HG03469 (cell line): ENCODE data around the gene PRTFDC1.
A peak's percentile ranks its signal among the peaks of the same experiment; 100 is the strongest.
"Not testable (repeated sequence)": the region's sequence is repeated elsewhere in the genome, so short reads cannot be mapped to it uniquely, and the experiment has no call there.

Experiments used
- ATAC-seq: cut with Tn5 transposase; IDR thresholded peaks from one replicate; pipeline ENCODE4 v1.9.1; 2021; ENCODE audit warnings: mild to moderate bottlenecking, moderate library complexity, moderate number of reproducible peaks; ENCODE audit not compliant: unreplicated experiment

PRTFDC1 gene

DNA sequence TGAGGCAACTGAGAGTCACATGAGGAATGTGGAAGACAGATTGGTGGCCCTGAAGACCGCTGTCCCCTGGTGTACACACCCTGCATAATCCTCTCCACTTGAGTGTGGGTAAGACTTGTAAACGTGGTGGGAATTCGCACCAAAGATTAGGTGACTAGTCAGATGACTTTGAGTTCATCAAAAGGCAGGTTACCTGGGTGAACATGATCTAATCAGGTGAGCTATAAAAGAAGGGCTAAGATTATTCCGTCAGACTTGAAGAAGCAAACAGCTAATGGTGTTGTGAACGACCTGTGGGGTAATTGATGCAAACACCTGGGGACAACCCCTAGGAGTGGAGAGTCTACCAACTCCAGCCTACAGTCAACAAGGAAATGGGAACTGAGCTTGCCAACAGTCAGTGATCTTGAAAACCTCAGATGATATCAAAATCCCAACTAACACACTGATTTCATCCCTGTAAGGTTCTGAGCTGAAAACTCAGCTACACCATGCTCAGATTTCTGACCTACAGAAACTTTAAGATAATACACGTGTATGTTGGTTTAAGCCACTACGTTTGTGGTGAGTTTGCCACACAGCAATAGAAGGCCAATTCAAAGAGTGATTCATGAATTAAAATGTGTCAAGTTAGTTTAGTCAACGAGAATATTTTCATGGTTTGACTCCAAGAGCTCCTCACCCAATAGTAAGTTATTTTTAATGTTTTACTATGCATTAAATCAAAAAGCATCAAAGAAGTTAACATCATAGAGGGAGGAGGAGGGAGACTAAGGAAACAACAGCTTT is 16.7 kb downstream of the PRTFDC1 start:
- ATAC-seq: no peak

GRCh38 chr10:24931236-24931635 is 21.2 kb downstream of the PRTFDC1 start:
- ATAC-seq: no peak

DNA sequence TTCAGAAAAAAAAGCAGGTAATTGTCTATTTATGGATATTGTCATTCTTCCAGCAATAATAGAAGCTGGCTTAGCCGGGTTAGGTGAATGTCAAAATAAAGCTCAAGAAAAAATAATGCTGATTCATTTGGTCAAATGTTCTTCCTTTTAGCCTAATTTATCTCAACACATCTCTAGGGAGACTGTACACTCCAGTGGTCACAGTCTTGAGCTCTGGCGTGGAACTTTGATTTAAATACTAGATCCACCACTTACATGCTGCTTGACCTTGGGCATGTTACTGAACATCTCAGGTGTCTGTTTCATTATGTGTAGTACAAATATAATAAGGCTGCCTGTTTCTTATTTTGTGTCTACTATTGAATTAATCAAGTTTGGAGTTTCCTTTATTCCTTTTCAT is 22.0 kb downstream of the PRTFDC1 start:
- ATAC-seq: peak; percentile 88

DNA sequence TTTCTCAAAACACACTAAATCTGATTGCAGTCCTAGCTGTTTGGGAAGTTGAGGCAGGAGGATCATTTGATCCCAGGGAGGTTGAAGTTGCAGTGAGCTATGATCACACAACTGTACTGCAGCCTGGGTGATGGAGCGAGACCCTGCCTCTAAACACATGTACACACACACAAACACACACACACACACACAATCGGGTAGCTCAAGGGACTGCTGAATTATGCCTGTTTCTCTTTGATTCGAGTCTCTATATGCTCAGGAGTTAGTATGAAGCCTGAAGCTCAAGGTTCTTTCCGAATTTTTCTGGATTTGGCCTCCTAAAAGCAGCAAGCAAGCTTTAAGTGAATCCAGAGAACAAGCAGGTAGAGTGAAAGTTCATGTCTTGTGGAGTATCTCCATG is 22.5 kb downstream of the PRTFDC1 start:
- no peak for ATAC-seq

- peak; percentile 49 for ATAC-seq
These were observed 23.3 kb downstream of the PRTFDC1 start for GRCh38 chr10:24929056-24929544.

DNA sequence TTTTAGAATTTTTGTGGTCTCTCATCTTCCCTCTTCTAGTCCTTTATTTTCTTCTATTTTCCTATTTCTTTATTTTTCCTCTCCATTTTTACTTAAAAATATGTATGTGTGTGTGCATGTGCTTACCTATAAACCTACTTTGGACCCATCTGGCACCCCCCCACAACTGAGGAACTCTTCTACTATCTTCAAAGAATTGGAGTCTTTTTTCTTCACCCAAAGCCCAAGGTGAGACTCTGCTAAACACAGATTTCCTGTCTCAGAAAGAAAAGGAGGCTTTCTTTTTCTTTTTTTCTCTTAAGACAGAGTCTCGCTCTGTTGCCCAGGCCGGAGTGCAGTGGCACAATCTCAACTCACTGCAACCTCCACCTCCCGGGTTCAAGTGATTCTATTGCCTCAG is 24.2 kb downstream of the PRTFDC1 start:
- ATAC-seq: no peak

DNA sequence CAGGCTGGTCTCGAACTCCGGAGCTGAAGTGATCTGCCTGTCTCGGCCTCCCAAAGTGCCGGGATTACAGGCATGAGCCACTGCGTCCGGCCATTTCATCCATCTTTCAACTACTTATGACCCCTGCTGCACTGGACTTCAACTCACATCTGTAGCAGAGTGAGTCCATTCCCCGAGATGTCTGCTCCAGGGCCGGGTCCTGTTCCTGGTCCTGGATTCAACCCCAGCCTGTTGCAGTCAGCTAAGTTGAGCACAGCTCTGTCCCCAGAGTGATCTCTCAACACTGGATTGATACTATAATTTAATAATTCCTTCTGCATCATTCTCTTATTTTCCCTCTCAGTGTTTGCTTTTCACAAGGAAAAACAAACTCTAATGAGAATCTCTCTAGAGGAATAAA is 25.8 kb downstream of the PRTFDC1 start:
- no peak for ATAC-seq

DNA sequence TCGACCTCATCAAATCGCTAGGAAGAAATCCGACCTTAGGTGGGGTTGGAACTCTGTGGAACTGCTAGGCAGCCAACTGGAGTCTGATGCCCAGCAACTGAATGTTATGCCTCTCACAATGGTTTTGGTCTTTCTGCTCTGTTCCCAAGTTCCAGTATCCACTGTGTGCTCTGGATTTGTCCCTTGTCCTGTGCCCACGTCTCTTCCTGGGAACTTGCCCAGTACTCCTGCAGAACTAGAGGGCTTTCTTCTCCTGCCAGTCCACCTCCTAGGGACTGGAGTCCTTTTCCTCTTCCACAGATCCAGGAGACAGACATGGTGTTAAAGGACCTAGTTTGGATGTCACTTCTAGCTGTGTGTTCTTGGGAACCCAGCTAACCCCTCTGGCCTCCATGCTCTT is 26.6 kb downstream of the PRTFDC1 start:
- no peak for ATAC-seq

DNA sequence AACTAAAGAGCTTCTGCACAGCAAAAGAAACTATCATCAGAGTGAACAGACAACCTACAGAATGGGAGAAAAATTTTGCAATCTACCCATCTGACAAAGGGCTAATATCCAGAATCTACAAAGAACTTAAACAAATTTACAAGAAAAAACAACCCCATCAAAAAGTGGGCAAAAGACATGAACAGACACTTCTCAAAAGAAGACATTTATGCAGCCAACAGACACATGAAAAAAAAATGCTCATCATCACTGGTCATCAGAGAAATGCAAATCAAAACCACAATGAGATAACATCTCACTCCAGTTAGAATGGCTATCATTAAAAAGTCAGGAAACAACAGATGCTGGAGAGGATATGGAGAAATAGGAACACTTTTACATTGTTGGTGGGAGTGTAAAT is 27.9 kb downstream of the PRTFDC1 start:
- ATAC-seq: not testable (repeated sequence)

GRCh38 chr10:24922222-24922868 is 30.1 kb downstream of the PRTFDC1 start:
- not testable (repeated sequence) for ATAC-seq

GRCh38 chr10:24920907-24921881 is 31.2 kb downstream of the PRTFDC1 start:
- ATAC-seq: peak; percentile 88

- not testable (repeated sequence) for ATAC-seq
These were observed 32.2 kb downstream of the PRTFDC1 start for GRCh38 chr10:24920192-24920591.

- ATAC-seq: not testable (repeated sequence)
These were observed 32.8 kb downstream of the PRTFDC1 start for GRCh38 chr10:24919629-24920028.

DNA sequence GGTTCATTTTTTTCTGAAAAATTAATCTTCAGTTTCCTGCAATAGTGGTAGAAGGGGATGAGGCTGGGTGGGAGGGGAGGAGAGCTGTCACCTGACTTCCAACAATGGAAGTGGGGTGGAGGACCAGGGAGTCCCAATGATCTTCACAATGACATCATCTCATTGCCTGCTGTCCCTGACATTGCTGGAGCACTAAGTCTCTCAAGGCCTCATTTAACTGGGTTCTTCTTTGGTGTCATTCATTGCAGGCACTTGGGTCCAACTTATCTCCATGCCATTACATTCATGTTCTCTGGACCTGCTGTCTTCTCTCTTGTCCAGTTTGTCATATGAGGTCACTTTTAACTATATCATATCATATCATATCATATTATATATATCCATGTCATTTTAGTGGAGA is 34.4 kb downstream of the PRTFDC1 start:
- ATAC-seq: no peak

DNA sequence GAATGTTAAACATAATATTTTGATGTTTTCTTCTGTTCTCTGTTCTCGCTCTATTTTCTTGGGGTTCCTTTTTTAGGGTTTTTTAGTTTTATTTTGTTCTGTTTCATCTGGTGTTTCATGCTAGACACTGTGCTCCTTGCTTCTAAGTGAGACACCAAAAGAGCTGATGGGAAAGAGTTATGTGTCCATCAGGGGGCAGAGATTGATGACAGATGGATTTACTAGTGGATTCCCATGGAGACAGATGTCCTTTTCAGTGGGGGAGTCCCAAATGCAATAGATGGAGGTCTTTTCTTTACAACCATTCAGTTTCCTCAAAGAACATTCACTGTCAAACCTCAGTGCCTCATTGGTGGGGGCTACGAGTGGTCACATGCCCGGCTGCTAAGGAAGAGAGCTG is 34.9 kb downstream of the PRTFDC1 start:
- no peak for ATAC-seq

DNA sequence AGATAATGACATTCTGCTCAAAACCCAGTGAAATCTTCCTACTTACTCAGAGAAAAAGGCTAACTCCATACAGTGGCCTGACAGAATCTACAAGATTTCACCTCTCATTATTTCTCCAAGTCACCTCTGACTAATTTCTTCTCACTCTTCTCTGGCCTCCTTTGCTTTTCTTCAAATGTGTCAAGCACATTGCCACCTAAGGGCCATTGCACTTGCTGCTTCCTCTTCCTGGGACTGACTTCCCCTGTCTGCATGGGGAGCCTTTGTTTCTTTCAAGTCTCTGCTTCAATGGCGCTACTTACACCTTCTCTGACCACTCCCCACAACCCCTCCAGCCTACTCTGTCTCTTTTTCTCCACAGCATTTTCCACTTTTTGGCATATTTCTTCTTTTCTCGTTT is 36.0 kb downstream of the PRTFDC1 start:
- ATAC-seq: no peak

DNA sequence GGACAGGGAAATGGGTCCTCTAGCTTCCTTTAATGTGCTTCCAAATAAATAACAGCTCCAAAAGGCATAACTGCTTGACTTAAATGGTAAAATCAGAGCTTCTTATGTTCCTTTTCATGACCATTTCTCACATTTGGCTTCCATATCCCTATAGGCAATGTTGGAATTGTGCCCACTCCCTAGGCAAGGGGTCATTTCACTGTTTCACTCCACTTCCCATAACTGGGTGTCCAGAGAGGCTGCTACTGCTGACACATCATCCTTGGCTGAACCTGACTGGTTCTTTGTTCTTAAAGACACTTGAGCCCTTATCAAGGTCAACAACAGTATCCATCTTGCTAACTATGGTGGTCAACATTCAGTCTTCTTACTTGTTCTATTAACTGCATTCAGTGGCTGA is 37.1 kb downstream of the PRTFDC1 start:
- no peak for ATAC-seq

- ATAC-seq: no peak
These were observed 38.3 kb downstream of the PRTFDC1 start for GRCh38 chr10:24914148-24914547.

GRCh38 chr10:24912215-24912614 is 40.2 kb downstream of the PRTFDC1 start:
- no peak for ATAC-seq

- ATAC-seq: no peak
These were observed 41.4 kb downstream of the PRTFDC1 start for GRCh38 chr10:24911029-24911428.

DNA sequence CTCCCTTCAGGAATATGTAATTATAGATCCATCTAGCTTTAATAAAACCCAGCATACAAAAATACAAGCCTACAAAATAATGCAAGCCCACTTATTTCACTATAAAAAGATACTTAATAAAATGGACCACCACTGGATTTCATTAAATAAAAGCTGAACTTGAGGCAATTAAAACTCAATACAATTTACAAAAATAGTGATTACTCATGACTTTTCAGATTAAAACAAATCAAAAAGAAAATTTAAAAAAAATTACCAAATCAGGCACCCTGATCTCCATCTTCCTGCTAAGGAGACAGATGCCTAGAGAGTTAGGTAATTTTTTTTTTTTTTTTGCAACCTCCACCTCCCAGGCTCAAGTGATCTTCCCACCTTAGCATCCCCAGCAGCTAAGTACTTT is 41.8 kb downstream of the PRTFDC1 start:
- no peak for ATAC-seq
